OCI-LY7 (cell line): ENCODE results near the gene ZBED4. TPM values are rescaled to one million over a fixed set of nuclear protein-coding genes. Genes with fewer than 3 reads are reported as not detected.
A peak's percentile ranks its signal among the peaks of the same experiment; 100 is the strongest.

Experiments used
- BruUV-seq: library from RNA; stranded (reverse); fragments of 400-500 nt; replicated peaks from 2 replicates; lab custom pipeline; 2021; lab: Mats Ljungman, UMichigan
- CTCF ChIA-PET: fragments of 300-600 bp; sonication (Branson Sonifier 250); formaldehyde crosslinking; loops from one replicate; lab custom pipeline; 2022; ENCODE audit warnings: antibody characterized with exemption; ENCODE audit not compliant: unreplicated experiment; lab: Charles Lee
- POLR2A ChIA-PET: fragments of 300-600 bp; sonication (Branson Sonifier 250); formaldehyde crosslinking; loops from one replicate; lab custom pipeline; 2022; ENCODE audit warnings: antibody characterized with exemption; lab: Charles Lee
- DNase-seq: peaks from one replicate; pipeline ENCODE4 v3.0.0-alpha.2; 2015; ENCODE audit warnings: low spot score
- H2AFZ ChIP-seq: fragments of 200-600 bp; sonication (generic), shearing (Covaris generic); 2 replicates; pipeline ENCODE4 v1.6.1; 2014; ENCODE audit warnings: mild to moderate bottlenecking, antibody characterized with exemption, low read length, moderate library complexity
- H3K27ac ChIP-seq: fragments of 200-600 bp; sonication (generic); 2 replicates; pipeline ENCODE4 v1.5.1; 2014; ENCODE audit warnings: mixed run types, low read depth, mild to moderate bottlenecking, moderate library complexity, low read length, inconsistent platforms; ENCODE audit not compliant: poor library complexity, severe bottlenecking
- H3K36me3 ChIP-seq: fragments of 200-600 bp; sonication (generic); 2 replicates; pipeline ENCODE4 v1.6.1; 2014; ENCODE audit warnings: mild to moderate bottlenecking, antibody characterized with exemption, low read length, moderate library complexity, mixed read lengths; ENCODE audit not compliant: insufficient read depth
- H3K4me1 ChIP-seq: fragments of 200-600 bp; sonication (generic); 2 replicates; pipeline ENCODE4 v1.5.1; 2014; ENCODE audit warnings: mild to moderate bottlenecking, low read length; ENCODE audit not compliant: insufficient read depth, poor library complexity, severe bottlenecking
- H3K4me2 ChIP-seq: fragments of 200-600 bp; sonication (generic); 2 replicates; pipeline ENCODE4 v1.6.1; 2014; ENCODE audit warnings: mild to moderate bottlenecking, low read length
- H3K4me3 ChIP-seq: fragments of 200-600 bp; sonication (generic); 2 replicates; pipeline ENCODE4 v1.5.1; 2014; ENCODE audit warnings: mild to moderate bottlenecking, low read depth, low read length; ENCODE audit not compliant: poor library complexity, severe bottlenecking
- H3K79me2 ChIP-seq: fragments of 200-600 bp; sonication (generic); 2 replicates; pipeline ENCODE4 v1.6.1; 2016; ENCODE audit warnings: low read depth, mild to moderate bottlenecking, low read length, moderate library complexity, mixed read lengths; ENCODE audit not compliant: insufficient read depth
- H3K9me2 ChIP-seq: fragments of 200-600 bp; sonication (generic); 2 replicates; pipeline ENCODE4 v1.6.1; 2016; ENCODE audit warnings: mild to moderate bottlenecking, low read length, mixed read lengths; ENCODE audit not compliant: insufficient read depth
- H3K9me3 ChIP-seq: fragments of 200-600 bp; sonication (generic); 2 replicates; pipeline ENCODE4 v1.6.1; 2014; ENCODE audit warnings: mild to moderate bottlenecking, mixed run types, low read length, mixed read lengths
- H4K20me1 ChIP-seq: fragments of 200-600 bp; sonication (generic); 2 replicates; pipeline ENCODE4 v1.6.1; 2014; ENCODE audit warnings: mild to moderate bottlenecking, antibody characterized with exemption, low read length, moderate library complexity, mixed read lengths; ENCODE audit not compliant: insufficient read depth
- EZH2phosphoT487 ChIP-seq: fragments of 200-600 bp; sonication (generic); IDR thresholded peaks from 2 replicates; pipeline ENCODE4 v1.6.1; 2018; ENCODE audit warnings: low read depth, borderline replicate concordance, mild to moderate bottlenecking, mixed run types, antibody characterized with exemption, low read length, moderate library complexity, mixed read lengths
- intact Hi-C: fragments of 100-400 bp; cut with micrococcal nuclease; formaldehyde crosslinking; loops from one replicate; pipeline ENCODE4 v1.10.0; 2022; ENCODE audit not compliant: unreplicated experiment
- total RNA-seq, 2 experiments: library from RNA; depleted of rRNA in 1 of 2; stranded (reverse); fragments of >200 nt in 1 of 2; shearing (Covaris generic) in 1 of 2; gene quantifications; 2 replicates each; pipeline ENCODE4 v1.2.3, GENCODE V29; 2014 to 2022
- TF ChIP-seq, protein P1 (sequence below): fragments of 200-600 bp; sonication (generic); conservative IDR thresholded peaks from 2 replicates; pipeline ENCODE4 v1.5.1; 2014; ENCODE audit warnings: mild to moderate bottlenecking, antibody characterized with exemption, low read length, moderate library complexity, mixed read lengths

The ZBED4 gene
- total RNA-seq, 2 experiments from 2014 or later = 30.4 to 31.6 TPM

GRCh38 chr22:49861642-49862495, 8.2 kb downstream of the ZBED4 start:
- TF ChIP-seq, protein P1, sequence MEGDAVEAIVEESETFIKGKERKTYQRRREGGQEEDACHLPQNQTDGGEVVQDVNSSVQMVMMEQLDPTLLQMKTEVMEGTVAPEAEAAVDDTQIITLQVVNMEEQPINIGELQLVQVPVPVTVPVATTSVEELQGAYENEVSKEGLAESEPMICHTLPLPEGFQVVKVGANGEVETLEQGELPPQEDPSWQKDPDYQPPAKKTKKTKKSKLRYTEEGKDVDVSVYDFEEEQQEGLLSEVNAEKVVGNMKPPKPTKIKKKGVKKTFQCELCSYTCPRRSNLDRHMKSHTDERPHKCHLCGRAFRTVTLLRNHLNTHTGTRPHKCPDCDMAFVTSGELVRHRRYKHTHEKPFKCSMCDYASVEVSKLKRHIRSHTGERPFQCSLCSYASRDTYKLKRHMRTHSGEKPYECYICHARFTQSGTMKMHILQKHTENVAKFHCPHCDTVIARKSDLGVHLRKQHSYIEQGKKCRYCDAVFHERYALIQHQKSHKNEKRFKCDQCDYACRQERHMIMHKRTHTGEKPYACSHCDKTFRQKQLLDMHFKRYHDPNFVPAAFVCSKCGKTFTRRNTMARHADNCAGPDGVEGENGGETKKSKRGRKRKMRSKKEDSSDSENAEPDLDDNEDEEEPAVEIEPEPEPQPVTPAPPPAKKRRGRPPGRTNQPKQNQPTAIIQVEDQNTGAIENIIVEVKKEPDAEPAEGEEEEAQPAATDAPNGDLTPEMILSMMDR = 0 out of 2 replicates have a peak, but pooled peaks have one; percentile 10
- TF ChIP-seq EZH2phosphoT487 = no peak
- Histone ChIP-seq H2AFZ (no peak overlapping the region), H3K4me3 (no peak overlapping the region), H3K4me2 (no peak overlapping the region), H3K79me2 (peaks cover 83% of the 10 kb centered on the region), H3K27ac (no peak overlapping the region), H3K36me3 (peaks cover 32% of the 10 kb centered on the region), H4K20me1 (0 out of 2 replicates have a peak, but pooled peaks cover 6% of the 10 kb centered on the region), H3K9me2 (no peaks in the 10 kb centered on the region), H3K4me1 (no peaks in the 10 kb centered on the region), H3K9me3 (no peaks in the 10 kb centered on the region)
- intact Hi-C loops = no loop called here
- CTCF ChIA-PET = no interaction called here
- no peak for DNase-seq
- POLR2A ChIA-PET = interaction anchor here (0.6 to 0.7 kb wide), 2 partner anchors 76 to 127 kb away, joined by 3 to 5 read pairs; no protein-coding TSS in a partner anchor
- TSS peak; percentile 21 for BruUV-seq

GRCh38 chr22:49862496-49862776, 8.8 kb downstream of the ZBED4 start:
- no peak overlapping the region for H3K4me2 ChIP-seq
- BruUV-seq = no TSS peak
- CTCF ChIA-PET = no interaction called here

More at GRCh38 chr22:49862496-49862776, 8.8 kb downstream of the ZBED4 start:
- TF ChIP-seq, protein P1 = no peak
- no peak for TF ChIP-seq EZH2phosphoT487
- Histone ChIP-seq H3K27ac (no peak overlapping the region), H3K4me3 (no peak overlapping the region), H2AFZ (no peak overlapping the region), H3K4me1 (no peaks in the 10 kb centered on the region), H3K9me3 (no peaks in the 10 kb centered on the region), H4K20me1 (0 out of 2 replicates have a peak, but pooled peaks cover 3% of the 10 kb centered on the region), H3K79me2 (peaks cover 89% of the 10 kb centered on the region), H3K9me2 (no peaks in the 10 kb centered on the region), H3K36me3 (peaks cover 34% of the 10 kb centered on the region)
- POLR2A ChIA-PET = interaction anchor here (0.6 to 0.7 kb wide), 2 partner anchors 75 to 126 kb away, joined by 3 to 5 read pairs; no protein-coding TSS in a partner anchor
- DNase-seq = no peak
- intact Hi-C loops = no loop called here
